KG1 (cell line): ENCODE measurements around the gene RHOB.

Source experiments
- DNase-seq: peaks from one replicate; lab custom pipeline; 2025; lab: John Stamatoyannopoulos, UW

The RHOB gene

DNA sequence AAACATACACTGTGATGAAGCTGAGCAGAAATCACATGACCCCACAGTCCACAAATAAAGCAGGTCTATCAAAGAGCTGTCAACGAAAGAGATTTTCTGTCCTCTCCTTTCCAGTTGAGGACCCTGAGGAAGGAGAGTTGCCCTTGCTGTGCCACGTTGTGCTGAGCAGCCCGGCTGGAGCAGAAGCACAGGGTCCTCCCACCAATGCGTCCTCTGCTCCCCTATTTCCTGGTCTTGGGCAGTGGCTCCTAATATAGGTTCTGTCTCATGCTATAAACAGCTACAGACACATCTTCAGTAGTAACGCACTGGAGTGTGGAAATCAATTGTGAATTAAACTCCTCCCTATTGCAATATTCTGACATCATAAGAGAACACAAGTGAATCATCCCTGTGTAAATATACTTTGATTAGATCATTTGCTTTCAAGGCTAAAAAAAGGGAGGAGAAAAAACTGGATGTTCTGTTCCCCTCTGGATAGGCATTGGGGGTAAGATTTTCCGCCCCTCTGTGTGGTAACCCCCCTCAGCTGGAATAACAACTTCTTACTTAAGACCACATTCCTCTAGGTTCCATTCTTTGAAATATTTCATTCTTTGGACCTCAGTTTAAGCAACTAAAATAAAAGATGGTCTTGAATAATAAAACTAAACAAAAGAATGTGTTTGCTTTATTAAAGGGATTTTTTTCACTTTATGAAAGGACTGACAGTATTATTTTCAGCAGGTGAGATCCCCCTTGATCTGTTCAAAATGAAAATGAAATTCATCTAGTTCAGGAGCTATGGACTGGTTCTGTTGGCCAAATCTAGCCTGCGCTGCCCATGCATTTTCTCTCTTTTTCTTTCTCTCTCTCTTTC lies 8.3 kb upstream of the RHOB start:
- DNase-seq: no peak

DNA sequence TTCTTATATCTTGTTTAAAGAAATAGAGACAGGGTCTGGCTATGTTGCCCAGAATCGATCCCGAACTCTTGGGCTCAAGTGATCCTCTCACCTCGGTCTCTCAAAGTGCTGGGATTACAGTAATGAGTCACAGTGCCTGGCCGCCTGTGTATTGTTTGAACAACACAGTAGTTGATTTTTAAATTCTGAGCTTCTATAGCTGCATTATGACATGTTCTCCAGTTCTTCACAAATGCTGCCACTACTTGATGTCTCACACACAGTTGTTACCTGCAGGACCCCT lies 7.7 kb upstream of the RHOB start:
- DNase-seq: no peak

DNA sequence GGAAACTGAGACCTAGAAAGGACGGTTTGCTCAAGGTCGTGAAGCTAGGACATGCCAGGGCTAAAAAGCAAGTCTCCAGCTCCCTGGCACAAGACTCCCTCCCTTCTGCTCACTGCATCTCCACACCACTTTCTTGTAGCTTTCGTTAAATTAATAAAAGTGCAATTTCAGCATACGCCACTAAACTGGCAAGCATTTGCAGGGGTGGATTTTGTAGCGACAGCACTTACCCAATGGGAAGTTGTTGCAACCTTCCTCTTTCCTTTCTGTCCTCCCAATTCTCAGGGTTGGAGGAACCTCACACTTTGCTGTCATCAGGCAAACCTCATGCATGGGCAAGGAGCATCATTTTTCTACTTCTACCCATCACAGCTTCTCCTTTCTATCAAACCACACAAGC lies 7.4 kb upstream of the RHOB start:
- peak; percentile 14 for DNase-seq

DNA sequence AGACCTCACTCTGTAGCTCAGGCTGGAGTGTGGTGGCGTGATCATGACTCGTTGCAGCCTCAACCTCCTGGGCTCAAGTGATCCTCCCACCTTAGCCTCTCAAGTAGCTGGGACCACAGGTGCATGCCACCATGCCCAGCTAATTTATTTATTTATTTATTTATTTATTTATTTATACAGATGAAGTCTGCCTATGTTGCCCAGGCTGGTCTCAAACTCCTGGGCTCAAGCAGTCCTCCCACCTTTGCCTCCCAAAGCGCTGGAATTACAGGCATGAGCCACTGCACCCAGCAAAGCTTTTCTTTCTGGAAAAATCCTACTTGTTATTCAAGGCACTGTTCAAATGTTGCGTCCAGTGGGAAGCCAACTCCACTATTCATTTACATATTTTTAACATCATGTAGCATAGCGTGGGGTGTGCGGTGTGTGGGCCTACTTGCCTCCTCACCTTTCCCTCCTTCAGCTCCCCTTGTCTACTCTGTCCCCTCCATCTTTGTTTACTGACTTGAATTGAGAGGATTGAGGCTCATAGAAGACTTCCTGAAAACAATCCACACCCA lies 6.8 kb upstream of the RHOB start:
- DNase-seq: no peak

DNA sequence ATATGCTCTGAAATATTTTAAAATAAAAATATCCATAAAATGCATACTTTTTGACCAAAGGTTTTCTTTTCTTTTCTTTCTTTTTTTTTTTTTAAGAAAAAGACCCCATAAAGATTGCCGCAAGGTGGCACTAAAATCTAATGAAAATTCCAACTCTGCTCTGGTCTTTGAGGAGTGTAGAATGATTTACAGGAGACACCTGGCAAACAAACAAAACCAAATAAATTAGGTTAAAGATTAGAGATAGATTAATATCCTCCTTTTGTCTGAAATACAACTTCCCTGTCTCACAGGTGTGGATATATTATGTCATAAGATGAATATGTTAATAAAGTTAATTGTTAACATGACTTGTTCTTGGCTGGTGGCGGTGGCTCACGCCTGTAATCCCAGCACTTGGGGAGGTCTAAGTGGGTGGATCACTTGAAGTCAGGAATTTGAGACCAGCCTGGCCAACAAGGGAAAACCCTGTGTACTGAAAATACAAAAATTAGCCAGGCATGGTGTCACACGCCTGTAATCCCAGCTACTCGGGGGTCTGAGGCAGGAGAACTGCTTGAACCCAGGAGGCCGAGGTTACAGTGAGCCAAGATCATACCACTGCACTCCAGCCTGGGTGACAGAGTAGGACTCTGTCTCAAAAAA lies 3.5 kb upstream of the RHOB start:
- DNase-seq: peak; percentile 7

DNA sequence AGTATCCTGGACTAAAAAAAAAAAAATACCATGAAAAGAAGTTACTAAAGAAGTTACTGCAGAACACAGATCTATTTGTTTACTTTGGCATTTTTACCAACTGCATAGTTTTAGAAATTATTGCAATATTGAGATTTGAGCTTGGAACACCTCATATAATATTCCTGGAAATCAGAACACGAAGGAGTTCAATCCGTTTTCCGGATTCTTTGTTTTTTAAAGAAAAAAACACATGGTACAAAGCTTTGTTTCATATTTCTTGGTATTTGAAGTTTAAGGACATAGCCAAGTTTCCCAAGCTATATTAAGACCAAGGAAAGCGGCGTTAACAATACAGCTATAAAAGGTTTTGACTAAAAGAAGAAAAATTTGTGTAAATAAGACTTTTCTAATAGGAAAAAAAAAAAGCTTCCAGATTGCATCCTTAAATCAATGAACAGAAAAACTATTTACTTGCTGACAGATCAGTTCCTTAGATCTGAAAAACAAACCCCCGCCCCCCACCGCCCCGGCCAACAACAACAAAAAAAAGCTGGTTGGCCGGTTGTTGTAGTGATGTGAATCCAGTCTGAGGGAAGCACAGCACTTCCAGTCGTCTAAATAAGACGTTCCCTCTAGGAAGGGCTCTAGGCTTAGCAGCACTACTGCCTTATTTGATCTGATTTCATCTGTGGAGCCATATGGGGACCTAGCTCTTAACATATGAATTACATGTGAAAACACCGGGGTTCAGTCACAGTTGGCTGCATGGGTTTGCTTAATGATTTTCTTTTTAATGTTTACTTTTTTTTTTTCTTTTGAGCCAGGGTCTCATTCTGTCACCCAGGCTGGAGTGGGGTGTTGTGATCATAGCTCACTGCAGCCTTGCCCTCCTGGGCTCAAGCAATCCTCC lies 2.5 kb upstream of the RHOB start:
- DNase-seq: no peak

DNA sequence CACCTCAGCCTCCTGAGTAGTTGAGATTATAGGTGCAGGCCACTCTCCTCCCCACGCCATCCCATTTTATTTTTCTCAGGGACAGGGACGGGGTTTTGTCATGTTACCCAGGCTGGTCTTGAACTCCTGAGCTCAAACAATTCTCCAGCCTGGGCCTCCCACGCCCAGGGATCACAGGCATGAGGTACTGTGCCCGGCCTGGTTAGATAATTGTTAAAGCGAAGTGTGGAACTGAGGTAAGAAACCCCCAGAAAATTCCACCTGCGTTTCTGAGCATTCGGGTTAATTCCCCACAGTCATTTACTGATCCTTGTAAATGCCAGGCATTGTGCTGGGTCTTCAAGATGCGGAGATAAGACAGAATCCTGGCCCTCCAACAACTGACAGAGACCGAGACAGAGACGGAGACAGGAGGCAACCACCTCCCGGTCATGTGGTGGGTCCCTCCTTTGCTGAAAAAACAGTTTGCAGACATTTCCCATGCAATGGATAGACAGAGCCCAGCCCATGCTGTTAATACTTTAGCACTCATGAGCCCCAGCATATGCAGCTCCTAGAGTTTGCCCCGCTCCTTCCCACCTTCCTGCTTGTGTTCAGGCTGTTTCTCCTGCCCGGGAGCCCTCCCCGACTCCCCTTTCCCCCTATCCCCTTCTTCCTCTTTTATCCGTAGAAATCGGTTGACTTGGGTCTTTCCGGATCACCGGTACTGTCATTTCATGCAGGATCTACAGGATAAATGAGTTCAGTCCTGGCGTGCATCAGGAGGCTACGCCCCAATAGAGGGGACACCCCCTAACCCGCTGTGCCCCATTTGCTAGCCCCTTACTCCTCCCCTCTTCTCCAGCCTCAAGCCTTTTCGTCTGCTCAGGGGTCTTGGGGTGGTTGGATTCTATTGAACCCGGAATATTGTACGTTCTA lies 1.6 kb upstream of the RHOB start:
- no peak for DNase-seq

DNA sequence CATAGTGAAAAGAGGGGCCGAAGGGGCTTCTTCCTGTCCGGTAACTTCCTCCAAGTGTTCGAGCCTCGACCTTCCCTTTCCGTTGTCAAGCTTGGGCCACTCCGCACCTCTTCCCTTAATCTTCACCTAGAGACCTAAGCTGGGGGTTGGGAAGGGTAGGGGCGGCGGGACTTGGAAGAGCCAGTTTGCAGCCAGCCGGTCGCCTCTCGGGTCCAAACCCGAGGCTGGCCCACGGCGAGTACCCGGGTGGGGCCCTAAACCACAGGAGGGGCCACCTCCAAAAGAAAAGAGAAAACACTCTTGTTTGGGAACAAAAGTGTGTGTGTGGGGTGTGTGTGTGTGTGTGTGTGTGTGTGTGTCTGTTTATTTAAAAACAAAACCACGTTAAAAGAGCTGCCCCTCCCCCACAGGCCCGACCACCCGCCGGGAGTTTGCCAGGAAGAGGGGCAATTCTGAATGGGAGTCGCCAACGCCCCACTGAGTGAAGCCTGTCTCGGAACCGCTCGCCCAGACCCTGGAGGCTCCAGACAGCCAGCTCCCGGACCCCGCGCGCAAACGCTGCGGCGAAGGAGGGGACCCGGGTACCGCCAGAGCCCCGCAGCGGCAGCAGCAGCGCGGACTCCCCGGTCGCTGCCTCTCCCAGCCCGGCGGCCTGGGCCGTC lies 488 bp upstream of the RHOB start:
- no peak for DNase-seq

DNA sequence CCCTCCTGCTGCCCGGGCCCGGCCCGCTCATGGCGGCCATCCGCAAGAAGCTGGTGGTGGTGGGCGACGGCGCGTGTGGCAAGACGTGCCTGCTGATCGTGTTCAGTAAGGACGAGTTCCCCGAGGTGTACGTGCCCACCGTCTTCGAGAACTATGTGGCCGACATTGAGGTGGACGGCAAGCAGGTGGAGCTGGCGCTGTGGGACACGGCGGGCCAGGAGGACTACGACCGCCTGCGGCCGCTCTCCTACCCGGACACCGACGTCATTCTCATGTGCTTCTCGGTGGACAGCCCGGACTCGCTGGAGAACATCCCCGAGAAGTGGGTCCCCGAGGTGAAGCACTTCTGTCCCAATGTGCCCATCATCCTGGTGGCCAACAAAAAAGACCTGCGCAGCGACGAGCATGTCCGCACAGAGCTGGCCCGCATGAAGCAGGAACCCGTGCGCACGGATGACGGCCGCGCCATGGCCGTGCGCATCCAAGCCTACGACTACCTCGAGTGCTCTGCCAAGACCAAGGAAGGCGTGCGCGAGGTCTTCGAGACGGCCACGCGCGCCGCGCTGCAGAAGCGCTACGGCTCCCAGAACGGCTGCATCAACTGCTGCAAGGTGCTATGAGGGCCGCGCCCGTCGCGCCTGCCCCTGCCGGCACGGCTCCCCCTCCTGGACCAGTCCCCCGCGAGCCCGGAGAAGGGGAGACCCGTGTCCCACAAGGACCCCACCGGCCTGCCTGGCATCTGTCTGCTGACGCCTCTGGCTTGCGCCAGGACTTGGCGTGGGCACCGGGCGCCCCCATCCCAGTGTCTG lies 767 bp downstream of the RHOB start:
- no peak for DNase-seq

DNA sequence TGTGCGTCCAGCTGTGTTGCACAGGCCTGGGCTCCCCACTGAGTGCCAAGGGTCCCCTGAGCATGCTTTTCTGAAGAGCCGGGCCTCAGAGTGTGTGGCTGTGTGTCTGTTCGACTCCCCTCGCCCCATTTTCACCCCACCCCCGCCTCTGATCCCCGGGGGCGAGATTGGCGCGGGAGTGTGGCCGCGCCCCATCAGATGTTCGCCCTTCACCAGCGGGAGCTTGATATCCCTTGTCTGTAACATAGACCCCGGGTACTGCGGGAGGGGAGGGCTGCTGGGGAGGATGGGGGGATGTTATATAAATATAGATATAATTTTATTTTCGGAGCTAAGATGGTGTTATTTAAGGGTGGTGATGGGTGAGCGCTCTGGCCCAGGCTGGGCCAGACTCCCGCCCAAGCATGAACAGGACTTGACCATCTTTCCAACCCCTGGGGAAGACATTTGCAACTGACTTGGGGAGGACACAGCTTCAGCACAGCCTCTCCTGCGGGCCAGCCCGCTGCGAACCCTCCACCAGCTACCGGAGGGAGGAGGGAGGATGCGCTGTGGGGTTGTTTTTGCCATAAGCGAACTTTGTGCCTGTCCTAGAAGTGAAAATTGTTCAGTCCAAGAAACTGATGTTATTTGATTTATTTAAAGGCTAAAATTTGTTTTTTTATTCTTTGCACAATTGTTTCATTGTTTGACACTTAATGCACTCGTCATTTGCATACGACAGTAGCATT lies 1.5 kb downstream of the RHOB start:
- no peak for DNase-seq

DNA sequence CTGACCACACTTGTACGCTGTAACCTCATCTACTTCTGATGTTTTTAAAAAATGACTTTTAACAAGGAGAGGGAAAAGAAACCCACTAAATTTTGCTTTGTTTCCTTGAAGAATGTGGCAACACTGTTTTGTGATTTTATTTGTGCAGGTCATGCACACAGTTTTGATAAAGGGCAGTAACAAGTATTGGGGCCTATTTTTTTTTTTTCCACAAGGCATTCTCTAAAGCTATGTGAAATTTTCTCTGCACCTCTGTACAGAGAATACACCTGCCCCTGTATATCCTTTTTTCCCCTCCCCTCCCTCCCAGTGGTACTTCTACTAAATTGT lies 2.1 kb downstream of the RHOB start:
- no peak for DNase-seq

DNA sequence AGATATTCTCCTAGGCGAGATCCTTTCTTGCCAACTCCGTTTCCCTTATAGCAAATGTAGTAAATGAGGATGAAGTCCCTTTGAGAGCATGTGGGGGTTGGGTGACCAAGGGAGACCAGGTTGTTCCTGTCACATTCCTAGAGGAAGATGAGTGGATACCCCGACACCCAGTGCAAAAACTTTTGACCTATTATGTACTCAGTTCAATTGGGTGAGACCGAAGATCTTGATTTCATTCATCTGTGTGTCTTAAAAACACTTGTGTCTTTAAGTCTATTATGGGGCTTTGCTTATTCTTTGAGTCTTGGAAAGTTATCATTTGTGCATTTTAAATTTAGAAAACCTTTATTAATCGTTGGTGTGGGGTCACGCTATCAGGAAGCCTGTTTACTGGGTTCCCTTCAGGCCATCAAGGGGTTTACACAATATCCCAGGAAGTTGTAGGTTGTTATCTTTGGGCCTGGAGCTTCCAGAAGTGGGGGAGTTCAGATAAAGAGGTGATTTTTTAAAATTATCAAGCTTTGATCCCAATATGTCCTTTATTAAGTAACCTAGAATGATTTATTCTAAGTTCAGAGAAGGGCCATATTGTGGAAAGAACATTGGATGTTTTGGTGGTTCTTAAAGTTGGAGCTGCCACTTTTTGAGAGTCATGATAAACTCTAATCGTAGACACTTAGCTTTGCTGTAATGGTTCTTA lies 2.8 kb downstream of the RHOB start:
- no peak for DNase-seq

DNA sequence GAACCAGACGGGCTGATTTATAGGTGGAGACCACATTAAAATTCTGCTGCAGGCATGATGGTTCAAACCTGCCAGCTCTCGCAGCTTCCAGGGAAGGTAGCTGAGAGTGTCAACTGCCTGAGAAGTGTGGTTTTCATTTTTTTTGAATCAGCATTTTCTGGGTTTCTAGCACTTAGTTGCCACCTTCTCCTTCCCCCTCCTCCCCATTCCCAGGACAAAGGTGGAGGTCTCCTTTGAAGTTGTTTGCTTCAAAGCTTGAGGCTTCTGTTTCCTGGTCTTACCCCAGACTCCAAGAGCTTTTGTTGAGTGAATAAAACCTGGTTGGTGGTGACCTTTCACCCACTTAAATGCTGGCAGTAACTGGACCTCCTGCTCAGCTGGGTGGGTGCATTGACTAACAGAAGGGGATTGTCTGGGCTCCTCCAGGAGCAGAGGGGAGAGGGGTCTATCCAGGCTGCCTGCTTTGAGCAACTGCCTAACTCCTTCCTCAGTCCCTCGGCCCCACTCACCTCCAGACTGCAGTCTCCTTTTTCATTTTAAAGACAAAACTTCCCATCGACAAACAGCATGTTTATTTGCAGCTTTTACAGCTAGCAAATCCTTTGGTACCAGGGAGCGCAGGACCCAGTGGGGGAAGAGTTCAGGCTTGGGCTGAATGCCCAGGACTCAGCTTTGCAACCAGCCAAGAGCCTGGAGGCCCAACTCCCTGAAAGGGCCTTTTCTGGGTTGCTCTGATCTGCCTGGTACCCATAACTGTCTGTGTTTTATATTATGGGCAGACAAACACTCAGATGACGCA lies 3.5 kb downstream of the RHOB start:
- DNase-seq: no peak

DNA sequence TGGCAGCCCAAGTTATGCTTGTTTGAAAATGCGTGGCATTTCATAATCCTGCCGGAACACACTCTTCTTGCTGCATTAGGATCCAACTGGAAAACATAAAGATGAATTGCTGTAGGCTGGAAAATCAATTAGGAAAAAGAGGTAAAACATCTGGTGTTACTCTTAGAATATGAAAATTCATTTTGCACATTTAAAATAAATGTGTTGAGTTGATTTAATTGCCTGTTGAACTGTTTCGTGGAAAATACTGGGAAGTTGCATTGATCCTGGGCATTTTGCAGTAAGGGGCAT lies 4.1 kb downstream of the RHOB start:
- no peak for DNase-seq

DNA sequence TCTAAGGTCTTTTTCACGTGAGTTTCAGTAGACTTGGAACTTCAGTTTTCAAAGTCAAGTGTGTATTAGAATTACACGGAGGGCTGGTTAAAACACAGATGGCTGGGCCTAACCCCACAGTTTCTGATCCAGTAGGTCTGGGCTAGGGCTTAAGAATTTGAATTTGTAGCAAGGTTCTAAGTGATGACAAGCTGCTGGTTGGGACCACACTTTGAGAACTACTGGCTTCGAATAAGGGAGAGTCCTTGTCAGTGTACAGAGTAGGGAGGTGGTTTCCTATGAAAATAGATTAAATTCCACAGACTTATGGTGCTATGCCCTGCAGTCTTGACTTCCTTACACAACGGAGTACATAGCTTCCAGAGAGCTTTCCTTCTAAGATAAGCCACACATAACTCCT lies 4.5 kb downstream of the RHOB start:
- DNase-seq: no peak

DNA sequence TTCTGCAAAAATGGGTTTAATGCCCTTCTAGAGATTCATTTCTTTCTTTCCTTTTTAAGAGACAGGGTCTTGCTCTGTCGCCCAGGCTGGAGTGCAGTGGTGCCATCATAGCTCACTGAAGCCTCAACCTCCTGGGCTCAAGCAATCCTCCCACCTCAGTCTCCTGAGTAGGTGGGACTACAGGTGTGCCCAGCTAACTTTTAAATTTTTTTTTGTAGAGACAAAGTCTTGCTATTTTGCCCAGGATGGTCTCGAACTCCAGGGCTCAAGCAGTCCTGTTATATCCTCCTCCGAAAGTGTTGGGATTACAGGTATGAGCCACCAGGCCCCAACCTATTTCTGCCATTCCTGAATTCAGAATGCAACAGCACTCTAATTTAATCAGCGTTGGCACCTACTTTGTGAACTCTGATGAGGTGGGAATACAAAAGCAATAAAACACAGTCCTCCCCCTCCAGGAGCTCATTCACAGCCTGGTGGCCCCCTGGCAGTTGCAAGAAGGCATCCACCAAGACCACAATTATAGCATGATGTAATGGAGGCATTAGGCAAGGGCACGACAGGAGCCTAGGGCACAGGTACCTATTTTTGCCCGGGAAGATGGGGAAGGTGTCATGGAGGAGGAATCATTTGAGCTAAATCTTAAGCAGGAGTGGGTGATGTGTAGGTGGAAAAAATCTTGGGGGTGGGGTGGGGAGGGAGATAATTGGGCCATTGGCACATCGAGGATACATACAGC lies 5.1 kb downstream of the RHOB start:
- DNase-seq: no peak

DNA sequence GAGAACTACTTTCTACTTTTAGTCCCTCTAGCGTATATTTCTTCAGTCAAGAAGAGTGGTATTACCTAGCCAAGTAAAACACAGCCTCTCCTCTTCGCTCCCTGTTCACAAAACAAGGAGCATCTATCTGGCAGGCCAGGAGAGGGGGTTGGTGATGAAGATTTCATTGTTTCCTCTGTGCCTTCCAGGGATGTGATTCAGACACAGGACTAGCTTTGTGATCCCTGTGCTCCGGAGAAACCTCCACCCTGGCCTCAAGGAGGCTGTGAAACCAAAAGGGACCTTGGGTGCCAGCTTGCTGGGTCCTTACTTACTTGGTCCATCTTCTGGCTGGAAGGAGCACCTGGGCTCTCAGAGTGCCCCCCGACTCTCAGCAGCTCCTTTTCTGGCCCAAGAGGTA lies 5.7 kb downstream of the RHOB start:
- DNase-seq: no peak

DNA sequence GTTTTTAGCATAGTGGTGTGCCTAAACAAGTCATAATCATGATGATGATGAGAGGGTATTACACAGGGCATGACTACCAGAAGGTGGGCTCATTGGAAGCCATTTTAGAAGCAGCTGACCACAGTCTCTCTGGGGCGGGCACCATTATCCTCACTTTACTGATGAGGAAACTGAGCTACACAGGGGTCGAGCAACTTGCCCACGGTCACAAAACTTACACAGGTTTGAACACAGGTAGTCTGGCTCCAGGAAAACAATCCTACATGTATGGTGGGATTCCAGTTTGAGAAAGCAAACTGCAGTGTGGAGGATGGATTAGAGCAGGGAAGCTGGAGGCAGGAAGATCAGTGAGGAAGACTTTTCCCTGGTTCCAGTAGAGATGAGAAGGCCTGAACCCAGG lies 6.2 kb downstream of the RHOB start:
- DNase-seq: no peak
